Upper lobe of left lung (tissue), 6 donors: ENCODE results near the gene ZBED2. TPM values are rescaled to one million over a fixed set of nuclear protein-coding genes. Genes with fewer than 3 reads are reported as not detected.
A peak's percentile ranks its signal among the peaks of the same experiment; 100 is the strongest.

Source experiments
- ATAC-seq, 2 donors: fragments of 200-7000 bp; cut with Tn5 transposase; one replicate each; pipeline ENCODE4 v1.9.1; 2022; ENCODE audit warnings: mild to moderate bottlenecking in 2 of 2, moderate library complexity in 2 of 2; ENCODE audit not compliant: low FRiP score in 2 of 2
- DNase-seq, 2 donors: peaks; one replicate each; pipeline ENCODE4 v3.0.0-alpha.2; 2019 to 2020
- H3K27ac ChIP-seq, 4 donors: fragments of 200-600 bp; sonication (generic); one replicate each; pipeline ENCODE4 v1.5.1; 2016 to 2019
- H3K27me3 ChIP-seq, 4 donors: fragments of 200-600 bp; sonication (generic); one replicate each; pipeline ENCODE4 v1.5.1; 2017 to 2019
- H3K36me3 ChIP-seq, 4 donors: fragments of 200-600 bp; sonication (generic); one replicate each; pipeline ENCODE4 v1.5.1; 2016 to 2019
- H3K4me1 ChIP-seq, 4 donors: fragments of 200-600 bp; sonication (generic); one replicate each; pipeline ENCODE4 v1.5.1; 2018 to 2019
- H3K4me3 ChIP-seq, 4 donors: fragments of 200-600 bp; sonication (generic); one replicate each; pipeline ENCODE4 v1.5.1; 2017 to 2019; ENCODE audit warnings: mild to moderate bottlenecking in 2 of 4, moderate library complexity in 1 of 4
- H3K9me3 ChIP-seq, 4 donors: fragments of 200-600 bp; sonication (generic); one replicate each; pipeline ENCODE4 v1.5.1; 2018 to 2019
- EP300 ChIP-seq, 4 donors: sonication (generic); formaldehyde crosslinking; IDR thresholded peaks; one replicate each; pipeline ENCODE4 v1.5.1; 2017; ENCODE audit warnings: antibody characterized with exemption in 4 of 4, control low read depth in 2 of 4
- POLR2A ChIP-seq, 4 donors: fragments of 450-650 bp; IDR thresholded peaks; one replicate each; pipeline ENCODE4 v1.5.1; 2016 to 2017; ENCODE audit warnings: antibody characterized with exemption in 4 of 4, mild to moderate bottlenecking in 2 of 4
- POLR2AphosphoS5 ChIP-seq, 2 donors: sonication (generic); formaldehyde crosslinking; IDR thresholded peaks; one replicate each; pipeline ENCODE4 v1.5.1; 2017; ENCODE audit warnings: antibody characterized with exemption in 2 of 2
- WGBS, 2 donors: methylation state at CpG; one replicate each; pipeline ENCODE4 v1.1.5; 2017 to 2018; 5-methylcytosine and 5-hydroxymethylcytosine counted together
- total RNA-seq, 6 donors: library from RNA; depleted of rRNA in 4 of 6; stranded (reverse); fragments of >200 nt in 4 of 6; gene quantifications; one replicate each; pipeline versions ENCODE4 v1.1.0 to v1.2.1, GENCODE V29; 2016 to 2021
- TF ChIP-seq, protein P1 (sequence below), 6 experiments: fragments of 450-650 bp in 4 of 6; fragments of 200-600 bp in 2 of 6; sonication (generic) in 2 of 6; IDR thresholded peaks; one replicate each; pipeline ENCODE4 v1.5.1; 2016 to 2019; ENCODE audit warnings: antibody characterized with exemption in 6 of 6
- donor health status: DM: no; HTN: no; CAD: no; lungs with moderate emphysema.
- donor health status: DM: no; HTN: yes; CAD: no; lungs with severe emphysema.

ZBED2 gene
- total RNA-seq, 6 donors from 2014 or later: 2.1 to 28.5 (median 7.6) TPM

DNA sequence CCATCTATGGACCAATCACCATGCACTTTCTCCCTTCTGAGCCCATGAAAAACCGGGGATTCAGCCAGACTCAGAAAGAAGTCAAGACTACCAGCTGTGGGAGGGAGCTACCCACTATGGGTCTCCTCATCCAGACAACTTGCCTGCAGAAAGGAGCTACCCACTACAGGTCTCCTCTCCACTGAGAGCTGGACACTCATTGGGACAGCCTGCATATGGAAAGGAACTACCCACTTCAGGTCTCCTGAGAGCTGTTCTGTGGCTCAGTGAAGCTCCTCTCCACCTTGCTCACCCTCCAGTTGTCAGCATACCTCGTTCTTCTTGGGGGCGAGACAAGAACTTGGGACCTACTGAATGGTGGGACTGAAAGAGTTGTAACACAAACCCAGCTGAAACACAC, 22.3 kb upstream of the ZBED2 start:
- WGBS, 2 donors: 96 to 97% methylated on average over 3 of the region's 3 CpGs
- H3K36me3 ChIP-seq: no peaks in the 10 kb centered on the region
- no peak for ATAC-seq

DNA sequence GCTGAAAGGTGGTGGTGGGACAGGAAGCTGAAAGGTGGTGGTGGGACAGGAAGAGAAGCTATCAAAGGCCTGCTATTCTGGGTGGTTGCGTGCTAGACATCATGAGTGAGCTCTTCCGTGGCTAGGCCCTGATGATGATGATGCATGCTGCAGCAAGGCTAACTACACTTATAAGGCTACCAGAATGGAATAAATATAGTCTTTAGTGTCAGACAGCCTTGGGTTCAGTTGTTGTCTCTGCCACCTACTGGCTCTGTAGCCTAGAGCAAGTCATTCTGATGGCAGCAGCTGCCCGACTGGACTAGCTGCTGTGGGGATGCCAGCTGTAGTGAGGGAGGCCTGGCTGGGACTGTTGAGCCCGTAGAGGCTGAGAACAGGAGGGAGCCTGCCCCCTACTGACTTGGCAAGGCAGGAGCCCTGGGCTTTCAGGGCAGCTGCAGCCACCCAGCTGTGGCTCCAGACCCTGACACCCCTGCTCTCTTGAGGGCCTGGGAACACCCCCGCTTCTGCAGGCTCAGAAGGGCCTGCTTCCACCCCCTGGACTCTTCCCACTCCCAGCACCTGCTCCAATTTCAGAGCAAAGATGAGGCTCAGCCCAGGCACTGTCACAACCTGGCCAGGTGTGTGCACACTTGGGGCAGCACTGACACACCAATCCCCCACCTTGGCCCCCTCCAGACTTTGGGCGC, 21.4 kb upstream of the ZBED2 start:
- no peaks in the 10 kb centered on the region for H3K4me1 ChIP-seq
- H3K9me3 ChIP-seq: no peaks in the 10 kb centered on the region
- no peaks in the 10 kb centered on the region for H3K36me3 ChIP-seq
- DNase-seq: peak; percentile 33 to 42
- TF ChIP-seq, protein P1, sequence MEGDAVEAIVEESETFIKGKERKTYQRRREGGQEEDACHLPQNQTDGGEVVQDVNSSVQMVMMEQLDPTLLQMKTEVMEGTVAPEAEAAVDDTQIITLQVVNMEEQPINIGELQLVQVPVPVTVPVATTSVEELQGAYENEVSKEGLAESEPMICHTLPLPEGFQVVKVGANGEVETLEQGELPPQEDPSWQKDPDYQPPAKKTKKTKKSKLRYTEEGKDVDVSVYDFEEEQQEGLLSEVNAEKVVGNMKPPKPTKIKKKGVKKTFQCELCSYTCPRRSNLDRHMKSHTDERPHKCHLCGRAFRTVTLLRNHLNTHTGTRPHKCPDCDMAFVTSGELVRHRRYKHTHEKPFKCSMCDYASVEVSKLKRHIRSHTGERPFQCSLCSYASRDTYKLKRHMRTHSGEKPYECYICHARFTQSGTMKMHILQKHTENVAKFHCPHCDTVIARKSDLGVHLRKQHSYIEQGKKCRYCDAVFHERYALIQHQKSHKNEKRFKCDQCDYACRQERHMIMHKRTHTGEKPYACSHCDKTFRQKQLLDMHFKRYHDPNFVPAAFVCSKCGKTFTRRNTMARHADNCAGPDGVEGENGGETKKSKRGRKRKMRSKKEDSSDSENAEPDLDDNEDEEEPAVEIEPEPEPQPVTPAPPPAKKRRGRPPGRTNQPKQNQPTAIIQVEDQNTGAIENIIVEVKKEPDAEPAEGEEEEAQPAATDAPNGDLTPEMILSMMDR (IDR thresholded peaks at IDR 0.05): peak in 3 of 6 experiments; percentile 23 to 32 (median 27)
- no peak for TF ChIP-seq POLR2A (IDR thresholded peaks at IDR 0.05)
- TF ChIP-seq EP300 (IDR thresholded peaks at IDR 0.05): no peak
- H3K27ac ChIP-seq: peak overlapping the region in 1 of 4 donors; percentile 4
- H3K4me3 ChIP-seq: no peak overlapping the region
- no peaks in the 10 kb centered on the region for H3K27me3 ChIP-seq
- peak; percentile 34 to 59 for ATAC-seq
- 84 to 86% methylated on average over 2 to 6 of the region's 6 CpGs for WGBS, 2 donors

More for the DNA sequence above, 22.3 kb upstream of the ZBED2 start:
- no peaks in the 10 kb centered on the region for H3K27me3 ChIP-seq
- no peak overlapping the region for H3K4me3 ChIP-seq
- TF ChIP-seq POLR2AphosphoS5 (IDR thresholded peaks at IDR 0.05) (no peak), EP300 (IDR thresholded peaks at IDR 0.05) (no peak), POLR2A (IDR thresholded peaks at IDR 0.05) (no peak)
- TF ChIP-seq, protein P1 (IDR thresholded peaks at IDR 0.05): no peak
- no peaks in the 10 kb centered on the region for H3K9me3 ChIP-seq
- H3K4me1 ChIP-seq: no peaks in the 10 kb centered on the region
- DNase-seq: no peak
- no peak overlapping the region for H3K27ac ChIP-seq

DNA sequence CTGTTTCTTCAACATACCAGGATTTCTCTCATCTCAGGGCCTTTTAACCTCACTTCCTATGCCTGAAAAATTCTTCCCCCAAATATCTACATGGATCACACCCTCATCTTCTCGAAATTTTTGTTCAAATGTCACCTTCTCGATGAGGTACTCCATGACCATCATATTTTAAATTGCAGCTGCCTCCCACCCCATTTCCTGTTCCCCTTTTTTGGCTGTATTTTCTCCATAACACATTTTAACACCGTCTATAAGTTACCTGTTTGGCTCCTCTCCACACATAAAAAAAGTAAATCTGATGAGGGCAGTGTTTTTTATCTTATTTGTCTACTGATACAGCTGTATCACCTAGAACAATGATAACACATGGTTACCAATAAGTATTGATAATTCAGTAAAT, 20.7 kb upstream of the ZBED2 start:
- Histone ChIP-seq H3K27ac (no peak overlapping the region), H3K27me3 (no peaks in the 10 kb centered on the region), H3K4me3 (no peak overlapping the region), H3K4me1 (no peaks in the 10 kb centered on the region), H3K36me3 (no peaks in the 10 kb centered on the region), H3K9me3 (no peaks in the 10 kb centered on the region)
- 43 to 46% methylated on average over 3 of the region's 3 CpGs for WGBS, 2 donors
- no peak for ATAC-seq
- DNase-seq: no peak
- TF ChIP-seq, protein P1 (IDR thresholded peaks at IDR 0.05): no peak
- TF ChIP-seq POLR2AphosphoS5 (IDR thresholded peaks at IDR 0.05) (no peak), POLR2A (IDR thresholded peaks at IDR 0.05) (no peak), EP300 (IDR thresholded peaks at IDR 0.05) (no peak)

DNA sequence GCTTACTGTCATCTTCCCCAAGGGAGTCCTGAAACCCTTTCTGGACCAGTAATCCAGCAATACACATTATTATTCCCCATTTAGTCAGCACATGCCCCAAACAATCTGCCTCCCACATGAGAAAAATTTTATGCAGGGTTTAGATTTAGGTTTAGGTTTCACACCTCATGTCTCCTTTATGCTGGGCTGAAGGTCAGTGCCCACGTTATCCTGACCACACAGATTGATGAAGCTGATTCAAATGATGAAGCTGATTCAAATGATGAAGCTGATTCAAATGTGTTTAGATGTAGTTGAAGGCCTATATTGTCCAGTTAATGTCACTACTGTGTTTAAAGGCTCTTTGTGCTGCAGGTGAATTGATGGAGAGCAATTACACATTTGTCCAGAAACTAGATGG, 18.1 kb upstream of the ZBED2 start:
- ATAC-seq (no peak), DNase-seq (no peak)
- 65 to 83% methylated on average over 1 of the region's 1 CpG for WGBS, 2 donors
- H3K9me3 ChIP-seq: no peaks in the 10 kb centered on the region
- H3K27me3 ChIP-seq: no peaks in the 10 kb centered on the region
- TF ChIP-seq EP300 (IDR thresholded peaks at IDR 0.05) (no peak), POLR2A (IDR thresholded peaks at IDR 0.05) (no peak), POLR2AphosphoS5 (IDR thresholded peaks at IDR 0.05) (no peak)
- TF ChIP-seq, protein P1 (IDR thresholded peaks at IDR 0.05): no peak
- H3K4me3 ChIP-seq: no peak overlapping the region
- no peak overlapping the region for H3K27ac ChIP-seq
- H3K36me3 ChIP-seq: no peaks in the 10 kb centered on the region
- H3K4me1 ChIP-seq: no peaks in the 10 kb centered on the region

DNA sequence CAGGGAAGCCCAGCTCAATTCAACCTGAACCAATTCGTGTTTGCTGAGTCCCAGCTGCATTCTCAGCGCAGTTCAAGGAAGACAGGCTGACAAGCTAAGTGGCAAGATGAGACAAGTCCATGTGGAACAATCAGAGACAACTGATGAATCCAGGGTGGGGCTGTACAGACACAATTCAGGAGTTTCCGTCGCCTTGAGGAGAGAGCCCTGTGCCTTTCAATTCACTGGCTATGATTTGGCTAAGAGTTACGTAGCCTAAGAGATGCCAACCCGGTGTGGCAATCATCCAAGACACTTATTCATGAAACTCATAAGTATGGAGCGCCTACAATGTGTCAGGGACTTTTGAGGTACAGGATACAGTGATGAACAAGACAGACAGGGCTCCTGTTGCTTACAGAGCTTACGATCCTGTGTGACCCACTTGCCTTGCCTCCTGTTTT, 15.5 kb upstream of the ZBED2 start:
- Histone ChIP-seq H3K27me3 (no peaks in the 10 kb centered on the region), H3K36me3 (no peaks in the 10 kb centered on the region), H3K4me3 (no peak overlapping the region), H3K4me1 (no peaks in the 10 kb centered on the region), H3K27ac (peak overlapping the region in 1 of 4 donors; percentile 42), H3K9me3 (no peaks in the 10 kb centered on the region)
- 76 to 84% methylated on average over 6 to 8 of the region's 8 CpGs for WGBS, 2 donors
- no peak for DNase-seq
- no peak for TF ChIP-seq EP300 (IDR thresholded peaks at IDR 0.05)
- TF ChIP-seq POLR2AphosphoS5 (IDR thresholded peaks at IDR 0.05): no peak
- no peak for TF ChIP-seq POLR2A (IDR thresholded peaks at IDR 0.05)
- ATAC-seq: no peak
